GM12878 (cell line): ENCODE results near the gene PARD6B. TPM values are rescaled to one million over a fixed set of nuclear protein-coding genes. Genes with fewer than 3 reads are reported as not detected.

Experiments
- ATAC-seq: fragments of 200-7000 bp; cut with Tn5 transposase; 3 replicates; pipeline ENCODE4 v1.9.1; 2020; ENCODE audit warnings: mild to moderate bottlenecking, moderate library complexity
- BruUV-seq: library from RNA; stranded (reverse); fragments of 400-500 nt; replicated peaks from 2 replicates; lab custom pipeline; 2021; lab: Mats Ljungman, UMichigan
- CTCF ChIA-PET: fragments of 300-600 bp; sonication (Branson Sonifier 250); formaldehyde crosslinking; extraction: SDS; loops from one replicate; lab custom pipeline; 2021; ENCODE audit warnings: inconsistent platforms; lab: Yijun Ruan, JAX
- POLR2A ChIA-PET: fragments of 350-600 bp; formaldehyde crosslinking; extraction: SDS; loops from one replicate; lab custom pipeline; 2021; ENCODE audit warnings: inconsistent platforms; lab: Charles Lee
- RAD21 ChIA-PET: fragments of 300-600 bp; sonication (Branson Sonifier 250); formaldehyde crosslinking; loops from one replicate; lab custom pipeline; 2023; ENCODE audit warnings: antibody characterized with exemption; ENCODE audit not compliant: unreplicated experiment; lab: Charles Lee
- SMC1A ChIA-PET: fragments of 300-600 bp; sonication (Branson Sonifier 250); formaldehyde crosslinking; loops from one replicate; lab custom pipeline; 2023; ENCODE audit not compliant: unreplicated experiment, uncharacterized antibody; lab: Charles Lee
- DNase-seq: peaks from one replicate; pipeline ENCODE4 v3.0.0-alpha.2; 2011; ENCODE audit warnings: low read depth, low spot score
- FAIRE-seq: peaks from 3 replicates; lab custom pipeline; 2011; peaks lifted over from hg19 to GRCh38; lab: Jason Lieb, UNC
- H2AFZ ChIP-seq: 2 replicates; pipeline ENCODE4 v1.6.0; 2011; ENCODE audit warnings: low read depth, low read length, control low read depth; ENCODE audit not compliant: control insufficient read depth
- H3K27ac ChIP-seq: 2 replicates; pipeline ENCODE4 v1.5.1; 2011; ENCODE audit warnings: control low read depth; ENCODE audit not compliant: control insufficient read depth, insufficient read depth
- H3K27me3 ChIP-seq, 2 experiments: replicated peaks in 1 of 2; 2 replicates each; pipeline versions ENCODE4 v1.6.0 to v1.6.1; 2011; ENCODE audit warnings: low read length in 1 of 2; ENCODE audit not compliant: control insufficient read depth in 2 of 2, insufficient read depth in 2 of 2
- H3K36me3 ChIP-seq, 2 experiments: 2 replicates each; pipeline ENCODE4 v1.5.1; 2011; ENCODE audit warnings: low read length in 1 of 2; ENCODE audit not compliant: control insufficient read depth in 2 of 2, insufficient read depth in 2 of 2
- H3K4me1 ChIP-seq: 2 replicates; pipeline ENCODE4 v1.6.1; 2011; ENCODE audit warnings: mild to moderate bottlenecking, low read length, moderate library complexity, mixed read lengths; ENCODE audit not compliant: control insufficient read depth, insufficient read depth
- H3K4me2 ChIP-seq: 2 replicates; pipeline ENCODE4 v1.6.0; 2011; ENCODE audit warnings: control low read depth; ENCODE audit not compliant: control insufficient read depth, insufficient read depth
- H3K4me3 ChIP-seq: fragments of 200-600 bp; sonication (generic); 2 replicates; pipeline ENCODE4 v1.5.1; 2016
- H3K79me2 ChIP-seq: 2 replicates; pipeline ENCODE4 v1.6.0; 2011; ENCODE audit warnings: low read length; ENCODE audit not compliant: control insufficient read depth, insufficient read depth
- H3K9ac ChIP-seq: 2 replicates; pipeline ENCODE4 v1.8.0; 2011; ENCODE audit warnings: low read length, control low read depth, mixed read lengths; ENCODE audit not compliant: control insufficient read depth, insufficient read depth
- H3K9me3 ChIP-seq: replicated peaks from 3 replicates; pipeline ENCODE4 v1.5.1; 2011; ENCODE audit warnings: mild to moderate bottlenecking, low read length; ENCODE audit not compliant: control insufficient read depth, insufficient read depth
- H4K20me1 ChIP-seq: 2 replicates; pipeline ENCODE4 v1.6.0; 2011; ENCODE audit not compliant: control insufficient read depth, insufficient read depth
- DPF2 ChIP-seq: fragments of 450-650 bp; IDR thresholded peaks from 2 replicates; pipeline ENCODE4 v1.6.1; 2017; ENCODE audit warnings: mild to moderate bottlenecking
- EED ChIP-seq: sonication (generic); IDR thresholded peaks from 2 replicates; pipeline ENCODE4 v1.6.1; 2016; ENCODE audit warnings: antibody characterized with exemption, low read depth
- ETV6 ChIP-seq, 2 experiments: fragments of 450-650 bp in 1 of 2; IDR thresholded peaks in 1 of 2; conservative IDR thresholded peaks in 1 of 2; 2 replicates each; pipeline ENCODE4 v1.6.1; 2014; ENCODE audit warnings: antibody characterized with exemption in 1 of 2, borderline replicate concordance in 1 of 2, low read depth in 1 of 2, mild to moderate bottlenecking in 1 of 2, moderate library complexity in 1 of 2
- FOS ChIP-seq: IDR thresholded peaks from 3 replicates; pipeline ENCODE4 v1.6.1; 2011; ENCODE audit warnings: borderline replicate concordance; ENCODE audit not compliant: insufficient read length; ENCODE audit errors: extremely low read depth
- IRF5 ChIP-seq: fragments of 450-650 bp; IDR thresholded peaks from 2 replicates; pipeline ENCODE4 v1.6.1; 2017; ENCODE audit warnings: borderline replicate concordance
- NR2C2 ChIP-seq: IDR thresholded peaks from 2 replicates; pipeline ENCODE4 v1.6.1; 2011; ENCODE audit warnings: borderline replicate concordance, low read depth; ENCODE audit not compliant: control insufficient read depth, insufficient read length
- RB1 ChIP-seq: fragments of 450-650 bp; formaldehyde crosslinking; IDR thresholded peaks from 2 replicates; pipeline ENCODE4 v1.6.1; 2017; ENCODE audit warnings: mild to moderate bottlenecking, borderline replicate concordance
- STAT1 ChIP-seq: fragments of 450-650 bp; conservative IDR thresholded peaks from 2 replicates; pipeline ENCODE4 v1.6.1; 2014; ENCODE audit warnings: antibody characterized with exemption, mild to moderate bottlenecking
- SUZ12 ChIP-seq: fragments of 200-600 bp; sonication (generic); IDR thresholded peaks from one replicate; pipeline ENCODE4 v1.6.1; 2018; ENCODE audit warnings: antibody characterized with exemption, mild to moderate bottlenecking; ENCODE audit not compliant: unreplicated experiment
- ZBTB11 ChIP-seq: fragments of 450-650 bp; formaldehyde crosslinking; IDR thresholded peaks from 2 replicates; pipeline ENCODE4 v1.5.0; 2022; ENCODE audit warnings: mild to moderate bottlenecking, missing genetic modification characterization
- ZBTB33 ChIP-seq: fragments of 450-650 bp; IDR thresholded peaks from 2 replicates; pipeline ENCODE4 v1.6.1; 2017; ENCODE audit warnings: mild to moderate bottlenecking
- ZBTB4 ChIP-seq: fragments of 450-650 bp; formaldehyde crosslinking; IDR thresholded peaks from 2 replicates; pipeline ENCODE4 v1.4.0; 2022; ENCODE audit warnings: mild to moderate bottlenecking, moderate library complexity
- ZNF622 ChIP-seq: fragments of 450-650 bp; IDR thresholded peaks from 2 replicates; pipeline ENCODE4 v1.6.1; 2017; ENCODE audit warnings: mild to moderate bottlenecking, inconsistent platforms
- WGBS: methylation state at CpG from one replicate; pipeline ENCODE4 v1.1.6; 2016; ENCODE audit warnings: low lambda C conversion rate; ENCODE audit not compliant: insufficient replicate concordance, insufficient coverage; ENCODE audit errors: missing lambda C conversion rate; 5-methylcytosine and 5-hydroxymethylcytosine counted together
- in situ Hi-C: fragments of 300-500 bp; cut with MboI; formaldehyde crosslinking; loops from 9 replicates; pipeline ENCODE4 v1.14.3; 2018; ENCODE audit warnings: mixed read lengths
- intact Hi-C: fragments of 100-400 bp; cut with micrococcal nuclease; formaldehyde crosslinking; loops from one replicate; pipeline ENCODE4 v1.14.2; 2022; ENCODE audit not compliant: unreplicated experiment
- polyA plus RNA-seq, 11 experiments: library from polyadenylated mRNA; depleted of rRNA in 4 of 11; unstranded in 6 of 11; stranded (reverse) in 5 of 11; fragments of >200 nt; fragmentation: Nextera tagmentation in 4 of 11; fragmentation: Illumina TruSeq in 1 of 11; extraction: Ambion mirVana in 4 of 11; extraction: Trizol in 1 of 11; gene quantifications; 1 replicate in 1 of 11; 2 replicates in 10 of 11; pipeline versions ENCODE4 v1.2.1 to v1.2.3, GENCODE V29; 2011 to 2016; ENCODE audit warnings: inconsistent platforms in 2 of 11, missing spikeins in 2 of 11, low read depth in 1 of 11
- total RNA-seq, 4 experiments: library from RNA; depleted of rRNA in 3 of 4; stranded (reverse); fragments of >200 nt in 3 of 4; fragmentation: Illumina TruSeq in 1 of 4; extraction: Trizol in 1 of 4; gene quantifications; 2 replicates each; pipeline versions ENCODE4 v1.2.1 to v1.2.3, GENCODE V29; 2013 to 2021

Gene PARD6B
- total and polyA plus RNA-seq, 10 of the 15 experiments (the other 5 are each of a cell fraction or from before 2014, with no cell fraction given), result 0.57 to 4.7 (median 2.0) TPM

GRCh38 chr20:50784464-50784863 is 53.1 kb downstream of the PARD6B start (continued):
- TF ChIP-seq FOS (no peak), NR2C2 (no peak), ZBTB4 (no peak), ETV6 (conservative IDR thresholded peaks at IDR 0.05 in 1 of 2, IDR thresholded peaks at IDR 0.05 in 1 of 2; ENCODE audit: borderline replicate concordance in 1 of 2, low read depth in 1 of 2) (0 out of 4 replicates have a peak, but pooled peaks of 1 of the 2 experiments have one; percentile 10), STAT1 (no peak)

GRCh38 chr20:50786703-50787102 is 55.3 kb downstream of the PARD6B start:
- Histone ChIP-seq H3K79me2 (no peaks in the 10 kb centered on the region), H3K36me3 (no peaks in the 10 kb centered on the region), H3K27ac (no peak overlapping the region), H3K9ac (no peak overlapping the region), H3K4me1 (peaks cover 5% of the 10 kb centered on the region), H3K9me3 (no peaks in the 10 kb centered on the region), H4K20me1 (no peaks in the 10 kb centered on the region), H2AFZ (no peak overlapping the region), H3K27me3 (no peaks in the 10 kb centered on the region), H3K4me2 (no peak overlapping the region), H3K4me3 (no peak overlapping the region)
- ChIA-PET POLR2A (no interaction called here), CTCF (interaction anchor here (0.8 to 1.4 kb wide), 3 partner anchors 143 to 201 kb away, joined by 3 to 4 read pairs (median 3); no protein-coding TSS in a partner anchor), SMC1A (no interaction called here), RAD21 (interaction anchor here (0.7 to 0.9 kb wide), 2 partner anchors 37 to 161 kb away, joined by 4 to 6 read pairs; no protein-coding TSS in a partner anchor)
- WGBS, result 61% methylated on average over 9 of the region's 9 CpGs
- FAIRE-seq, result no peak
- intact Hi-C loops, result no loop called here
- in situ Hi-C loops, result no loop called here
- no peak for ATAC-seq
- no TSS peak for BruUV-seq
- DNase-seq, result no peak
- TF ChIP-seq ZBTB11 (CRISPR knock-in tag), result no peak
- TF ChIP-seq EED, result no peak
- TF ChIP-seq DPF2, result no peak
- TF ChIP-seq ZBTB33, result no peak
- TF ChIP-seq ZNF622, result no peak
- no peak for TF ChIP-seq SUZ12
- TF ChIP-seq IRF5, result no peak
- TF ChIP-seq RB1, result no peak
